ENCODE results near the gene POM121C. TPM values are rescaled to one million over a fixed set of nuclear protein-coding genes. Genes with fewer than 3 reads are reported as not detected.
"Not testable (repeated sequence)": the region's sequence is repeated elsewhere in the genome, so short reads cannot be mapped to it uniquely, and the experiment has no call there.

Gene POM121C
- total RNA-seq, 4 donors from 2014 or later: 15.0 to 35.1 (median 18.0) TPM

- not testable (repeated sequence) for ATAC-seq (ENCODE audit: low FRiP score)
Observed at GRCh38 chr7:75460541-75460940, 25.6 kb downstream of the POM121C start.

GRCh38 chr7:75458034-75458433, 28.1 kb downstream of the POM121C start:
- ATAC-seq (ENCODE audit: low FRiP score); DNase-seq (ENCODE audit: low spot score): not testable (repeated sequence)

More at GRCh38 chr7:75460541-75460940, 25.6 kb downstream of the POM121C start:
- not testable (repeated sequence) for DNase-seq (ENCODE audit: low spot score)

- not testable (repeated sequence) for ATAC-seq (ENCODE audit: low FRiP score)
Observed at GRCh38 chr7:75456403-75456802, 29.7 kb downstream of the POM121C start.

GRCh38 chr7:75452494-75452955, 33.6 kb downstream of the POM121C start:
- DNase-seq (ENCODE audit: low spot score): not testable (repeated sequence)
- ATAC-seq (ENCODE audit: low FRiP score): peak; percentile 54

More at GRCh38 chr7:75456403-75456802, 29.7 kb downstream of the POM121C start:
- not testable (repeated sequence) for DNase-seq (ENCODE audit: low spot score)

- DNase-seq (ENCODE audit: low spot score); ATAC-seq (ENCODE audit: low FRiP score): not testable (repeated sequence)
Observed at GRCh38 chr7:75449946-75450345, 36.2 kb downstream of the POM121C start.

GRCh38 chr7:75442465-75443111, 43.5 kb downstream of the POM121C start:
- peak; percentile 94 for ATAC-seq (ENCODE audit: low FRiP score)
- not testable (repeated sequence) for DNase-seq (ENCODE audit: low spot score)

GRCh38 chr7:75442101-75442464, 44.0 kb downstream of the POM121C start:
- DNase-seq (ENCODE audit: low spot score): not testable (repeated sequence)
- peak; percentile 67 for ATAC-seq (ENCODE audit: low FRiP score)

- DNase-seq (ENCODE audit: low spot score); ATAC-seq (ENCODE audit: low FRiP score): not testable (repeated sequence)
Observed at GRCh38 chr7:75439000-75439399, 47.1 kb downstream of the POM121C start.

- DNase-seq (ENCODE audit: low spot score); ATAC-seq (ENCODE audit: low FRiP score): not testable (repeated sequence)
Observed at GRCh38 chr7:75423481-75423880, 62.6 kb downstream of the POM121C start.

- ATAC-seq (ENCODE audit: low FRiP score); DNase-seq (ENCODE audit: low spot score): not testable (repeated sequence)
Observed at GRCh38 chr7:75421798-75422710, 64.0 kb downstream of the POM121C start.

- not testable (repeated sequence) for DNase-seq (ENCODE audit: low spot score); ATAC-seq (ENCODE audit: low FRiP score)
Observed at GRCh38 chr7:75420152-75420551, 65.9 kb downstream of the POM121C start.

- ATAC-seq (ENCODE audit: low FRiP score); DNase-seq (ENCODE audit: low spot score): not testable (repeated sequence)
Observed at GRCh38 chr7:75419693-75420092, 66.4 kb downstream of the POM121C start.

GRCh38 chr7:75419210-75419609, 66.9 kb downstream of the POM121C start:
- ATAC-seq (ENCODE audit: low FRiP score); DNase-seq (ENCODE audit: low spot score): not testable (repeated sequence)

GRCh38 chr7:75418292-75418858, 67.7 kb downstream of the POM121C start:
- not testable (repeated sequence) for ATAC-seq (ENCODE audit: low FRiP score); DNase-seq (ENCODE audit: low spot score)

- ATAC-seq (ENCODE audit: low FRiP score); DNase-seq (ENCODE audit: low spot score): not testable (repeated sequence)
Observed at GRCh38 chr7:75416787-75417186, 69.3 kb downstream of the POM121C start.

- ATAC-seq (ENCODE audit: low FRiP score); DNase-seq (ENCODE audit: low spot score): not testable (repeated sequence)
Observed at GRCh38 chr7:75415829-75416373, 70.2 kb downstream of the POM121C start.

- not testable (repeated sequence) for ATAC-seq (ENCODE audit: low FRiP score); DNase-seq (ENCODE audit: low spot score)
Observed at GRCh38 chr7:75415428-75415817, 70.7 kb downstream of the POM121C start.

GRCh38 chr7:75414708-75415427, 71.2 kb downstream of the POM121C start:
- not testable (repeated sequence) for ATAC-seq (ENCODE audit: low FRiP score); DNase-seq (ENCODE audit: low spot score)

GRCh38 chr7:75414204-75414603, 71.9 kb downstream of the POM121C start:
- not testable (repeated sequence) for DNase-seq (ENCODE audit: low spot score); ATAC-seq (ENCODE audit: low FRiP score)

Data from omental fat pad (tissue), 4 donors.